ENCODE results near the gene LCN1. TPM values are rescaled to one million over a fixed set of nuclear protein-coding genes. Genes with fewer than 3 reads are reported as not detected.

The LCN1 gene
- total and polyA plus RNA-seq, 2 experiments from 2014 or later = 0.27 TPM; not detected in 1

GRCh38 chr9:135551456-135551855, 30.2 kb downstream of the LCN1 start:
- peaks cover 5% of the 10 kb centered on the region; the same call in 1 of the 3 replicates for H3K9me3 Mint-ChIP-seq
- H4K20me1 ChIP-seq (replicated peaks; ENCODE audit: insufficient read depth) = no peaks in the 10 kb centered on the region

DNA sequence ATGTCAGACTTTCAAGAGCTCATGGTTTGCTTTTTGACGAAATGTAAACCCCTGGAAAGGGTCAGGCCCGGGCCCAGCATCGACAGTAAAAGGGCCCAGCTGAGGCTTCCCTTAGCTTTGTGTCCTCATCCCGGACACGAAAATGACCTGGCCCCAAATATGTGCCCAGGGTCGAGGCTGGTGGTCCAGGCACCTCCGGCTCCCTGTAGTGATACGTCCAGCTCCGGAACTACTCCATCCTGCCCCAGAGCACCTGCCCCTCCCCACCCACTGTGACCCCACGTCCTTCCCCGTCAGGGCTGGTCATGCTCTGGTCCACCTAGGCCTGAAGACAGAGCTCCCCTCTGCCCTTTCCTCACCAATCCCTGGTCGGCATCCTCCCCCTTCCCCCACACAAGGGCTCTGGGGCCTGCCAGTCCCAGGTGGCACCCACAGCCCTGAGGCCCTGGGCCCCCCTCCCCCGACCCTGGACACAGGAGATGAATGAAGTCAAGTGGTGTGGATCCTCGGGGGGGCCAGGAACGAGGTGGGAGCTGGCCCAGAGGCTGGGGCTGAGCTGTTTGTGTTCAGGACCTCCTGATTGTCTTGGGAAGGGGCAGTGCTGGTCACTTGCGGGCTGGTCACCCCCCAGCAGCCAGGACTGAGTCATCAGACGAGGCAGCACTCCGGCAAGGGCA, 30.9 kb downstream of the LCN1 start:
- H3K9me2 ChIP-seq (ENCODE audit: insufficient read depth) = 0 out of 2 replicates have a peak, but pooled peaks cover 2% of the 10 kb centered on the region
- Mint-ChIP-seq H3K9me3 (peaks cover 5% of the 10 kb centered on the region; the same call in 1 of the 3 replicates), H3K27ac (no peak overlapping the region), H3K36me3 (ENCODE audit: low read depth) (no peaks in the 10 kb centered on the region; the same call in 2 of the 3 replicates), H3K27me3 (ENCODE audit: insufficient read depth, low read depth, poor library complexity) (peaks cover 7% of the 10 kb centered on the region), H3K4me3 (no peak overlapping the region), H3K4me1 (no peaks in the 10 kb centered on the region)
- H3K4me1 ChIP-seq (ENCODE audit: insufficient read depth) = no peaks in the 10 kb centered on the region; the same call in 1 of the 2 replicates
- H4K20me1 ChIP-seq (replicated peaks; ENCODE audit: insufficient read depth) = no peaks in the 10 kb centered on the region
- H3K4me3 ChIP-seq = no peak overlapping the region
- no peaks in the 10 kb centered on the region for H3K27me3 ChIP-seq (ENCODE audit: insufficient read depth)
- ATAC-seq (no peak), DNase-seq (ENCODE audit: low spot score) (no peak)
- no peak overlapping the region for H3K27ac ChIP-seq (ENCODE audit: low read depth)
- no peaks in the 10 kb centered on the region for H3K79me2 ChIP-seq (replicated peaks; ENCODE audit: insufficient read depth)
- no peaks in the 10 kb centered on the region for H3K36me3 ChIP-seq (ENCODE audit: insufficient read depth)
- H3K4me2 ChIP-seq = no peak overlapping the region
- H2AFZ ChIP-seq = no peak overlapping the region
- H3F3A ChIP-seq (replicated peaks; ENCODE audit: low read depth) = no peaks in the 10 kb centered on the region
- TF ChIP-seq, protein P1, sequence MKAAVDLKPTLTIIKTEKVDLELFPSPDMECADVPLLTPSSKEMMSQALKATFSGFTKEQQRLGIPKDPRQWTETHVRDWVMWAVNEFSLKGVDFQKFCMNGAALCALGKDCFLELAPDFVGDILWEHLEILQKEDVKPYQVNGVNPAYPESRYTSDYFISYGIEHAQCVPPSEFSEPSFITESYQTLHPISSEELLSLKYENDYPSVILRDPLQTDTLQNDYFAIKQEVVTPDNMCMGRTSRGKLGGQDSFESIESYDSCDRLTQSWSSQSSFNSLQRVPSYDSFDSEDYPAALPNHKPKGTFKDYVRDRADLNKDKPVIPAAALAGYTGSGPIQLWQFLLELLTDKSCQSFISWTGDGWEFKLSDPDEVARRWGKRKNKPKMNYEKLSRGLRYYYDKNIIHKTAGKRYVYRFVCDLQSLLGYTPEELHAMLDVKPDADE (IDR thresholded peaks at IDR 0.05) = no peak
- TF ChIP-seq CREB1 (CRISPR knock-in tag; IDR thresholded peaks at IDR 0.05; ENCODE audit: low read depth) (no peak), NANOG (IDR thresholded peaks at IDR 0.05; ENCODE audit: borderline replicate concordance) (no peak), JUNB (IDR thresholded peaks at IDR 0.05; ENCODE audit: unreplicated experiment) (no peak), ZNF331 (CRISPR knock-in tag; IDR thresholded peaks at IDR 0.05; ENCODE audit: low read depth) (no peak), STAT1 (IDR thresholded peaks at IDR 0.05; ENCODE audit: unreplicated experiment) (no peak), POLR2AphosphoS5 (IDR thresholded peaks at IDR 0.05; ENCODE audit: low read depth) (no peak)
- TF ChIP-seq, protein P2, sequence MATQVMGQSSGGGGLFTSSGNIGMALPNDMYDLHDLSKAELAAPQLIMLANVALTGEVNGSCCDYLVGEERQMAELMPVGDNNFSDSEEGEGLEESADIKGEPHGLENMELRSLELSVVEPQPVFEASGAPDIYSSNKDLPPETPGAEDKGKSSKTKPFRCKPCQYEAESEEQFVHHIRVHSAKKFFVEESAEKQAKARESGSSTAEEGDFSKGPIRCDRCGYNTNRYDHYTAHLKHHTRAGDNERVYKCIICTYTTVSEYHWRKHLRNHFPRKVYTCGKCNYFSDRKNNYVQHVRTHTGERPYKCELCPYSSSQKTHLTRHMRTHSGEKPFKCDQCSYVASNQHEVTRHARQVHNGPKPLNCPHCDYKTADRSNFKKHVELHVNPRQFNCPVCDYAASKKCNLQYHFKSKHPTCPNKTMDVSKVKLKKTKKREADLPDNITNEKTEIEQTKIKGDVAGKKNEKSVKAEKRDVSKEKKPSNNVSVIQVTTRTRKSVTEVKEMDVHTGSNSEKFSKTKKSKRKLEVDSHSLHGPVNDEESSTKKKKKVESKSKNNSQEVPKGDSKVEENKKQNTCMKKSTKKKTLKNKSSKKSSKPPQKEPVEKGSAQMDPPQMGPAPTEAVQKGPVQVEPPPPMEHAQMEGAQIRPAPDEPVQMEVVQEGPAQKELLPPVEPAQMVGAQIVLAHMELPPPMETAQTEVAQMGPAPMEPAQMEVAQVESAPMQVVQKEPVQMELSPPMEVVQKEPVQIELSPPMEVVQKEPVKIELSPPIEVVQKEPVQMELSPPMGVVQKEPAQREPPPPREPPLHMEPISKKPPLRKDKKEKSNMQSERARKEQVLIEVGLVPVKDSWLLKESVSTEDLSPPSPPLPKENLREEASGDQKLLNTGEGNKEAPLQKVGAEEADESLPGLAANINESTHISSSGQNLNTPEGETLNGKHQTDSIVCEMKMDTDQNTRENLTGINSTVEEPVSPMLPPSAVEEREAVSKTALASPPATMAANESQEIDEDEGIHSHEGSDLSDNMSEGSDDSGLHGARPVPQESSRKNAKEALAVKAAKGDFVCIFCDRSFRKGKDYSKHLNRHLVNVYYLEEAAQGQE (IDR thresholded peaks at IDR 0.05; ENCODE audit: unreplicated experiment) = no peak

More at GRCh38 chr9:135551456-135551855, 30.2 kb downstream of the LCN1 start:
- no peaks in the 10 kb centered on the region; the same call in 1 of the 2 replicates for H3K4me1 ChIP-seq (ENCODE audit: insufficient read depth)
- H3K79me2 ChIP-seq (replicated peaks; ENCODE audit: insufficient read depth) = no peaks in the 10 kb centered on the region
- H3K4me1 Mint-ChIP-seq = no peaks in the 10 kb centered on the region
- no peak overlapping the region for H3K27ac ChIP-seq (ENCODE audit: low read depth)
- H3K27me3 ChIP-seq (ENCODE audit: insufficient read depth) = no peaks in the 10 kb centered on the region
- H3K4me3 Mint-ChIP-seq = no peak overlapping the region
- no peaks in the 10 kb centered on the region; the same call in 2 of the 3 replicates for H3K36me3 Mint-ChIP-seq (ENCODE audit: low read depth)
- TF ChIP-seq EZH2phosphoT487 (IDR thresholded peaks at IDR 0.05; ENCODE audit: unreplicated experiment) (no peak), NANOG (IDR thresholded peaks at IDR 0.05; ENCODE audit: borderline replicate concordance) (no peak), EZH2 (IDR thresholded peaks at IDR 0.05; ENCODE audit: low read depth, unreplicated experiment) (no peak)
- TF ChIP-seq, protein P2 (IDR thresholded peaks at IDR 0.05; ENCODE audit: unreplicated experiment) = no peak
- H3K27me3 Mint-ChIP-seq (ENCODE audit: insufficient read depth, low read depth, poor library complexity) = peaks cover 7% of the 10 kb centered on the region
- 0 out of 2 replicates have a peak, but pooled peaks cover 2% of the 10 kb centered on the region for H3K9me2 ChIP-seq (ENCODE audit: insufficient read depth)
- no peak overlapping the region for H3K4me2 ChIP-seq
- H2AFZ ChIP-seq = no peak overlapping the region
- no peak for DNase-seq (ENCODE audit: low spot score)
- no peak for ATAC-seq
- no peak overlapping the region for H3K27ac Mint-ChIP-seq
- H3F3A ChIP-seq (replicated peaks; ENCODE audit: low read depth) = no peaks in the 10 kb centered on the region
- H3K4me3 ChIP-seq = no peak overlapping the region
- H3K36me3 ChIP-seq (ENCODE audit: insufficient read depth) = no peaks in the 10 kb centered on the region

Measured in GM23338 (cell line).